Measurements from ENCODE around the gene AP2S1. TPM values are rescaled to one million over a fixed set of nuclear protein-coding genes. Genes with fewer than 3 reads are reported as not detected.
"Not testable (repeated sequence)": the region's sequence is repeated elsewhere in the genome, so short reads cannot be mapped to it uniquely, and the experiment has no call there.

The AP2S1 gene
- total RNA-seq, 1 donor from 2014 or later = 107 TPM

- Mint-ChIP-seq H3K9me3 (peaks cover 11% of the 10 kb centered on the region), H3K36me3 (peaks cover 8% of the 10 kb centered on the region), H3K27me3 (ENCODE audit: low read depth) (no peaks in the 10 kb centered on the region), H3K4me1 (peaks cover 15% of the 10 kb centered on the region), H3K4me3 (no peak overlapping the region), H3K27ac (peak overlapping the region; percentile 36)
- no peak for TF ChIP-seq CTCF (IDR thresholded peaks at IDR 0.05; ENCODE audit: unreplicated experiment)
- no peak for DNase-seq (ENCODE audit: low spot score in 2 of 2, unreplicated experiment in 2 of 2)
These were observed 40.0 kb upstream of the AP2S1 start for GRCh38 chr19:46890423-46891170.

- H3K9me3 Mint-ChIP-seq = peaks cover 11% of the 10 kb centered on the region
- no peaks in the 10 kb centered on the region for H3K27me3 Mint-ChIP-seq (ENCODE audit: low read depth)
- H3K36me3 Mint-ChIP-seq = peaks cover 8% of the 10 kb centered on the region
- H3K27ac Mint-ChIP-seq = no peak overlapping the region
- DNase-seq (ENCODE audit: low spot score in 2 of 2, unreplicated experiment in 2 of 2) = no peak
- H3K4me1 Mint-ChIP-seq = peaks cover 19% of the 10 kb centered on the region
- no peak overlapping the region for H3K4me3 Mint-ChIP-seq
- TF ChIP-seq CTCF (IDR thresholded peaks at IDR 0.05; ENCODE audit: unreplicated experiment) = no peak
These were observed 36.7 kb upstream of the AP2S1 start for GRCh38 chr19:46887240-46887782.

GRCh38 chr19:46886546-46887239 is 36.0 kb upstream of the AP2S1 start:
- no peak for TF ChIP-seq CTCF (IDR thresholded peaks at IDR 0.05; ENCODE audit: unreplicated experiment)
- Mint-ChIP-seq H3K4me3 (no peak overlapping the region), H3K4me1 (peaks cover 24% of the 10 kb centered on the region), H3K27me3 (ENCODE audit: low read depth) (no peaks in the 10 kb centered on the region), H3K27ac (peak overlapping the region; percentile 2), H3K36me3 (peaks cover 8% of the 10 kb centered on the region), H3K9me3 (peaks cover 11% of the 10 kb centered on the region)
- no peak for DNase-seq (ENCODE audit: low spot score in 2 of 2, unreplicated experiment in 2 of 2)

GRCh38 chr19:46885411-46885810 is 34.8 kb upstream of the AP2S1 start:
- peaks cover 22% of the 10 kb centered on the region for H3K4me1 Mint-ChIP-seq
- no peak overlapping the region for H3K27ac Mint-ChIP-seq

GRCh38 chr19:46882751-46883150 is 32.1 kb upstream of the AP2S1 start:
- H3K9me3 Mint-ChIP-seq = peaks cover 11% of the 10 kb centered on the region
- H3K27me3 Mint-ChIP-seq (ENCODE audit: low read depth); H3K4me3 Mint-ChIP-seq; DNase-seq (ENCODE audit: low spot score in 2 of 2, unreplicated experiment in 2 of 2): not testable (repeated sequence)
- H3K27ac Mint-ChIP-seq = peak overlapping the region; percentile 86
- H3K36me3 Mint-ChIP-seq = peaks cover 16% of the 10 kb centered on the region
- peaks cover 20% of the 10 kb centered on the region for H3K4me1 Mint-ChIP-seq

More at GRCh38 chr19:46885411-46885810, 34.8 kb upstream of the AP2S1 start:
- Mint-ChIP-seq H3K27me3 (ENCODE audit: low read depth) (no peaks in the 10 kb centered on the region), H3K4me3 (no peak overlapping the region), H3K9me3 (peaks cover 11% of the 10 kb centered on the region), H3K36me3 (peaks cover 11% of the 10 kb centered on the region)
- DNase-seq (ENCODE audit: low spot score in 2 of 2, unreplicated experiment in 2 of 2) = no peak
- no peak for TF ChIP-seq CTCF (IDR thresholded peaks at IDR 0.05; ENCODE audit: unreplicated experiment)

- no peak for DNase-seq (ENCODE audit: low spot score in 2 of 2, unreplicated experiment in 2 of 2)
- no peak for TF ChIP-seq CTCF (IDR thresholded peaks at IDR 0.05; ENCODE audit: unreplicated experiment)
- no peaks in the 10 kb centered on the region for H3K27me3 Mint-ChIP-seq (ENCODE audit: low read depth)
- H3K36me3 Mint-ChIP-seq = peaks cover 12% of the 10 kb centered on the region
- H3K9me3 Mint-ChIP-seq = peaks cover 7% of the 10 kb centered on the region
- H3K4me1 Mint-ChIP-seq = peaks cover 20% of the 10 kb centered on the region
- H3K4me3 Mint-ChIP-seq = no peak overlapping the region
- peak overlapping the region; percentile 83 for H3K27ac Mint-ChIP-seq
These were observed 31.4 kb upstream of the AP2S1 start for GRCh38 chr19:46882034-46882433.

All from mesothelial cell of epicardium (in vitro differentiated cells).